Measurements from ENCODE around the gene SKOR1. TPM values are rescaled to one million over a fixed set of nuclear protein-coding genes. Genes with fewer than 3 reads are reported as not detected.

Gene SKOR1
- total RNA-seq, 1 experiment from 2014 or later = 0.13 TPM

- Histone ChIP-seq H3K9me2 (ENCODE audit: insufficient read depth) (no peaks in the 10 kb centered on the region), H3K79me2 (ENCODE audit: low read depth) (no peaks in the 10 kb centered on the region), H2AFZ (no peak overlapping the region), H3K36me3 (ENCODE audit: low read depth) (no peaks in the 10 kb centered on the region), H3K27ac (no peak overlapping the region), H3K4me1 (replicated peaks; ENCODE audit: insufficient read depth) (no peaks in the 10 kb centered on the region), H3F3A (ENCODE audit: insufficient read depth, low read depth) (no peaks in the 10 kb centered on the region), H3K4me2 (no peak overlapping the region), H3K27me3 (ENCODE audit: insufficient read depth, low read depth) (no peaks in the 10 kb centered on the region), H4K20me1 (ENCODE audit: insufficient read depth) (no peaks in the 10 kb centered on the region), H3K4me3 (no peak overlapping the region), H3K9me3 (ENCODE audit: insufficient read depth, low read depth) (no peaks in the 10 kb centered on the region)
- CTCF ChIA-PET = no interaction called here
- TF ChIP-seq CTCF (conservative IDR thresholded peaks at IDR 0.05) (no peak), EZH2 (IDR thresholded peaks at IDR 0.05; ENCODE audit: low read depth) (no peak)
- POLR2A ChIA-PET (ENCODE audit: unreplicated experiment) = no interaction called here
- BruUV-seq (replicated peaks) = no TSS peak
- intact Hi-C loops (cut with micrococcal nuclease; ENCODE audit: unreplicated experiment) = no loop called here
- DNase-seq = no peak
Observed at GRCh38 chr15:67782691-67782991, 42.7 kb upstream of the SKOR1 start.

- Histone ChIP-seq H3K4me2 (no peak overlapping the region), H2AFZ (no peak overlapping the region), H3K36me3 (ENCODE audit: low read depth) (no peaks in the 10 kb centered on the region), H3K4me1 (replicated peaks; ENCODE audit: insufficient read depth) (no peaks in the 10 kb centered on the region), H3K9me2 (ENCODE audit: insufficient read depth) (no peaks in the 10 kb centered on the region), H3K79me2 (ENCODE audit: low read depth) (no peaks in the 10 kb centered on the region), H3K4me3 (no peak overlapping the region), H3K9me3 (ENCODE audit: insufficient read depth, low read depth) (no peaks in the 10 kb centered on the region), H3K27ac (no peak overlapping the region), H4K20me1 (ENCODE audit: insufficient read depth) (no peaks in the 10 kb centered on the region), H3K27me3 (ENCODE audit: insufficient read depth, low read depth) (no peaks in the 10 kb centered on the region), H3F3A (ENCODE audit: insufficient read depth, low read depth) (no peaks in the 10 kb centered on the region)
- no TSS peak for BruUV-seq (replicated peaks)
- intact Hi-C loops (cut with micrococcal nuclease; ENCODE audit: unreplicated experiment) = no loop called here
- DNase-seq = no peak
- POLR2A ChIA-PET (ENCODE audit: unreplicated experiment) = no interaction called here
- no peak for TF ChIP-seq EZH2 (IDR thresholded peaks at IDR 0.05; ENCODE audit: low read depth)
- no peak for TF ChIP-seq CTCF (conservative IDR thresholded peaks at IDR 0.05)
- CTCF ChIA-PET = no interaction called here
Observed at GRCh38 chr15:67783303-67783702, 42.0 kb upstream of the SKOR1 start.

GRCh38 chr15:67784090-67784781, 41.1 kb upstream of the SKOR1 start:
- no peak for DNase-seq
- H4K20me1 ChIP-seq (ENCODE audit: insufficient read depth) = no peaks in the 10 kb centered on the region
- no peaks in the 10 kb centered on the region for H3K27me3 ChIP-seq (ENCODE audit: insufficient read depth, low read depth)
- intact Hi-C loops (cut with micrococcal nuclease; ENCODE audit: unreplicated experiment) = no loop called here
- H3K27ac ChIP-seq = no peak overlapping the region
- H3K4me3 ChIP-seq = no peak overlapping the region
- no peak overlapping the region for H3K4me2 ChIP-seq
- H3K9me3 ChIP-seq (ENCODE audit: insufficient read depth, low read depth) = no peaks in the 10 kb centered on the region
- ChIA-PET CTCF (no interaction called here), POLR2A (ENCODE audit: unreplicated experiment) (interaction anchor here (0.6 kb wide), 1 partner anchor 1368 kb away, joined by 3 read pairs; no protein-coding TSS in a partner anchor)
- H3F3A ChIP-seq (ENCODE audit: insufficient read depth, low read depth) = no peaks in the 10 kb centered on the region
- H3K79me2 ChIP-seq (ENCODE audit: low read depth) = no peaks in the 10 kb centered on the region
- no peak overlapping the region for H2AFZ ChIP-seq
- BruUV-seq (replicated peaks) = no TSS peak
- H3K36me3 ChIP-seq (ENCODE audit: low read depth) = no peaks in the 10 kb centered on the region
- H3K4me1 ChIP-seq (replicated peaks; ENCODE audit: insufficient read depth) = no peaks in the 10 kb centered on the region
- no peaks in the 10 kb centered on the region for H3K9me2 ChIP-seq (ENCODE audit: insufficient read depth)
- no peak for TF ChIP-seq EZH2 (IDR thresholded peaks at IDR 0.05; ENCODE audit: low read depth)
- TF ChIP-seq CTCF (conservative IDR thresholded peaks at IDR 0.05) = no peak

All from PC-9 (cell line).